ENCODE results near the gene LRMDA.

DNA sequence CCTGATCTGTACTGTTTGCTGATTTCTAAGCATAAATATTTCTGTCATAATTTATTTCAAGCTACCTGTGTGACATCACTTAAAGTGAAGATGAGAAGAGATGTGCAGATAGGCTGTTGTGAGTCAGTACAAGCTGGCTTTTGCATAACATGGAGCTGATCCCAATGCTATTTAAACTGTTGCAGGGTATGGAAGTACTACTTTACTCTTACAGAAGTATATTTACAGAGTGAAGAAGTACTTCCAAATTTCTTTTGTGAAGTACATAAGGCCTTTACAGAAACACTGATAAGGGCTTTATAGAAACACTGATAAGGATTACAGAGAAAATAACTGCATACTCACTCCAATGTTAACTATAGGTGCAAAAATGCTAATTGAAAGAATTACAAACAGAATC, 911.6 kb downstream of the LRMDA start:
- TF ChIP-seq, protein P1, sequence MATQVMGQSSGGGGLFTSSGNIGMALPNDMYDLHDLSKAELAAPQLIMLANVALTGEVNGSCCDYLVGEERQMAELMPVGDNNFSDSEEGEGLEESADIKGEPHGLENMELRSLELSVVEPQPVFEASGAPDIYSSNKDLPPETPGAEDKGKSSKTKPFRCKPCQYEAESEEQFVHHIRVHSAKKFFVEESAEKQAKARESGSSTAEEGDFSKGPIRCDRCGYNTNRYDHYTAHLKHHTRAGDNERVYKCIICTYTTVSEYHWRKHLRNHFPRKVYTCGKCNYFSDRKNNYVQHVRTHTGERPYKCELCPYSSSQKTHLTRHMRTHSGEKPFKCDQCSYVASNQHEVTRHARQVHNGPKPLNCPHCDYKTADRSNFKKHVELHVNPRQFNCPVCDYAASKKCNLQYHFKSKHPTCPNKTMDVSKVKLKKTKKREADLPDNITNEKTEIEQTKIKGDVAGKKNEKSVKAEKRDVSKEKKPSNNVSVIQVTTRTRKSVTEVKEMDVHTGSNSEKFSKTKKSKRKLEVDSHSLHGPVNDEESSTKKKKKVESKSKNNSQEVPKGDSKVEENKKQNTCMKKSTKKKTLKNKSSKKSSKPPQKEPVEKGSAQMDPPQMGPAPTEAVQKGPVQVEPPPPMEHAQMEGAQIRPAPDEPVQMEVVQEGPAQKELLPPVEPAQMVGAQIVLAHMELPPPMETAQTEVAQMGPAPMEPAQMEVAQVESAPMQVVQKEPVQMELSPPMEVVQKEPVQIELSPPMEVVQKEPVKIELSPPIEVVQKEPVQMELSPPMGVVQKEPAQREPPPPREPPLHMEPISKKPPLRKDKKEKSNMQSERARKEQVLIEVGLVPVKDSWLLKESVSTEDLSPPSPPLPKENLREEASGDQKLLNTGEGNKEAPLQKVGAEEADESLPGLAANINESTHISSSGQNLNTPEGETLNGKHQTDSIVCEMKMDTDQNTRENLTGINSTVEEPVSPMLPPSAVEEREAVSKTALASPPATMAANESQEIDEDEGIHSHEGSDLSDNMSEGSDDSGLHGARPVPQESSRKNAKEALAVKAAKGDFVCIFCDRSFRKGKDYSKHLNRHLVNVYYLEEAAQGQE (IDR thresholded peaks at IDR 0.05; ENCODE audit: low read depth): no peak
- TF ChIP-seq, protein P2, sequence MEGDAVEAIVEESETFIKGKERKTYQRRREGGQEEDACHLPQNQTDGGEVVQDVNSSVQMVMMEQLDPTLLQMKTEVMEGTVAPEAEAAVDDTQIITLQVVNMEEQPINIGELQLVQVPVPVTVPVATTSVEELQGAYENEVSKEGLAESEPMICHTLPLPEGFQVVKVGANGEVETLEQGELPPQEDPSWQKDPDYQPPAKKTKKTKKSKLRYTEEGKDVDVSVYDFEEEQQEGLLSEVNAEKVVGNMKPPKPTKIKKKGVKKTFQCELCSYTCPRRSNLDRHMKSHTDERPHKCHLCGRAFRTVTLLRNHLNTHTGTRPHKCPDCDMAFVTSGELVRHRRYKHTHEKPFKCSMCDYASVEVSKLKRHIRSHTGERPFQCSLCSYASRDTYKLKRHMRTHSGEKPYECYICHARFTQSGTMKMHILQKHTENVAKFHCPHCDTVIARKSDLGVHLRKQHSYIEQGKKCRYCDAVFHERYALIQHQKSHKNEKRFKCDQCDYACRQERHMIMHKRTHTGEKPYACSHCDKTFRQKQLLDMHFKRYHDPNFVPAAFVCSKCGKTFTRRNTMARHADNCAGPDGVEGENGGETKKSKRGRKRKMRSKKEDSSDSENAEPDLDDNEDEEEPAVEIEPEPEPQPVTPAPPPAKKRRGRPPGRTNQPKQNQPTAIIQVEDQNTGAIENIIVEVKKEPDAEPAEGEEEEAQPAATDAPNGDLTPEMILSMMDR (IDR thresholded peaks at IDR 0.05 in 2 of 3, conservative IDR thresholded peaks at IDR 0.05 in 1 of 3; ENCODE audit: borderline replicate concordance in 1 of 3, insufficient read depth in 1 of 3, low read depth in 2 of 3, low read length in 2 of 3): no peak
- TF ChIP-seq ZNF274 (IDR thresholded peaks at IDR 0.05; ENCODE audit: low read depth, low read length): no peak

Measured in HCT116 (cell line).